SH-SY5Y (cell line): ENCODE results near the gene FBF1.

Source experiments
- GATA2 ChIP-seq: IDR thresholded peaks from 2 replicates; pipeline ENCODE4 v1.6.1; 2011; ENCODE audit warnings: mild to moderate bottlenecking, low read depth, low read length
- GATA3 ChIP-seq: IDR thresholded peaks from 2 replicates; pipeline ENCODE4 v1.6.1; 2011; ENCODE audit warnings: low read depth, mild to moderate bottlenecking, low read length, moderate library complexity

DNA sequence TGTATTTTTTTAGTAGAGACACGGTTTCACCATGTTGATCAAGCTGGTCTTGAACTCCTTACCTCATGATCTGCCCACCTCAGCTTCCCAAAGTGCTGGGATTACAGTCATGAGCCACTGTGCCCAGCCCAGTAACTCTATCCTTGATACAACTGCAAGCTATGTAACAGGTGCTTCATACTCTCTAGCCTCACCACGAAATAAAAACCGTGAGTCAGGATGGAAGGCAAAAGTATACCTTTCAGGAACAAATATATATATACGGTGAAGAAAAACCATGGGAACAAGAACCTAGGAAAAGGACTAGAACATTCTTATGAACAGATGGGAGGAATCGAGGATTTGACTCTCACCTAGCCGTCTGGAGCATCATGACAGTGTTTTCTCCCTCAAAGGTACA, 9.6 kb upstream of the FBF1 start:
- no peak for TF ChIP-seq GATA2
- TF ChIP-seq GATA3 = no peak
